ENCODE measurements around the gene STX11. TPM values are rescaled to one million over a fixed set of nuclear protein-coding genes. Genes with fewer than 3 reads are reported as not detected.

The STX11 gene
- total and polyA plus RNA-seq, 10 of the 15 experiments (the other 5 are each of a cell fraction or from before 2014, with no cell fraction given), result 0.66 to 38.1 (median 19.8) TPM

- CTCF ChIA-PET, result interaction anchor here (0.7 to 3.1 kb wide), 13 partner anchors 10 to 358 kb away, joined by 3 to 14 read pairs (median 5); partner anchors contain the start of gene STX11
- in situ Hi-C loops (cut with MboI), result no loop called here
Observed at GRCh38 chr6:144123836-144124235, 26.5 kb upstream of the STX11 start.

GRCh38 chr6:144127097-144127496, 23.2 kb upstream of the STX11 start:
- no TSS peak for BruUV-seq (replicated peaks)
- H3K79me2 ChIP-seq (ENCODE audit: control insufficient read depth, insufficient read depth, low read length), result no peaks in the 10 kb centered on the region
- ChIA-PET SMC1A (ENCODE audit: uncharacterized antibody, unreplicated experiment) (interaction anchor here (0.6 to 2.6 kb wide), 10 partner anchors 9 to 92 kb away, joined by 3 to 9 read pairs (median 4); no protein-coding TSS in a partner anchor), POLR2A (interaction anchor here (0.6 to 1.2 kb wide), 4 partner anchors 12 to 356 kb away, joined by 3 to 4 read pairs (median 3); no protein-coding TSS in a partner anchor), RAD21 (ENCODE audit: unreplicated experiment) (interaction anchor here (1.0 to 1.2 kb wide), 3 partner anchors 20 to 354 kb away, joined by 3 to 5 read pairs (median 3); no protein-coding TSS in a partner anchor), CTCF (interaction anchor here (1.1 to 3.7 kb wide), 4 partner anchors 17 to 92 kb away, joined by 3 to 12 read pairs (median 4); no protein-coding TSS in a partner anchor)
- WGBS (ENCODE audit: insufficient coverage, insufficient replicate concordance, low lambda C conversion rate, missing lambda C conversion rate), result 36% methylated on average over 6 of the region's 6 CpGs
- H3K4me3 ChIP-seq, result no peak overlapping the region
- H3K27me3 ChIP-seq (replicated peaks in 1 of 2; ENCODE audit: control insufficient read depth in 2 of 2, insufficient read depth in 2 of 2, low read length in 1 of 2), result no peaks in the 10 kb centered on the region
- in situ Hi-C loops (cut with MboI), result no loop called here
- H3K9ac ChIP-seq (ENCODE audit: control insufficient read depth, insufficient read depth, low read length), result no peak overlapping the region
- H2AFZ ChIP-seq (ENCODE audit: control insufficient read depth, low read depth, low read length), result no peak overlapping the region; the same call in 1 of the 2 replicates
- no peak for DNase-seq (ENCODE audit: low read depth, low spot score)
- no peak overlapping the region for H3K4me2 ChIP-seq (ENCODE audit: control insufficient read depth, insufficient read depth)
- H3K9me3 ChIP-seq (replicated peaks; ENCODE audit: control insufficient read depth, insufficient read depth, low read length), result no peaks in the 10 kb centered on the region
- no peaks in the 10 kb centered on the region for H4K20me1 ChIP-seq (ENCODE audit: control insufficient read depth, insufficient read depth)
- intact Hi-C loops (cut with micrococcal nuclease; ENCODE audit: unreplicated experiment), result no loop called here
- peaks cover 5% of the 10 kb centered on the region for H3K4me1 ChIP-seq (ENCODE audit: control insufficient read depth, insufficient read depth, low read length)
- no peaks in the 10 kb centered on the region for H3K36me3 ChIP-seq (ENCODE audit: control insufficient read depth in 2 of 2, insufficient read depth in 2 of 2, low read length in 1 of 2)
- ATAC-seq, result peak; percentile 21
- FAIRE-seq, result no peak
- H3K27ac ChIP-seq (ENCODE audit: control insufficient read depth, insufficient read depth), result no peak overlapping the region
- TF ChIP-seq, protein P1, sequence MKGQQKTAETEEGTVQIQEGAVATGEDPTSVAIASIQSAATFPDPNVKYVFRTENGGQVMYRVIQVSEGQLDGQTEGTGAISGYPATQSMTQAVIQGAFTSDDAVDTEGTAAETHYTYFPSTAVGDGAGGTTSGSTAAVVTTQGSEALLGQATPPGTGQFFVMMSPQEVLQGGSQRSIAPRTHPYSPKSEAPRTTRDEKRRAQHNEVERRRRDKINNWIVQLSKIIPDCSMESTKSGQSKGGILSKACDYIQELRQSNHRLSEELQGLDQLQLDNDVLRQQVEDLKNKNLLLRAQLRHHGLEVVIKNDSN (IDR thresholded peaks at IDR 0.05; ENCODE audit: borderline replicate concordance, extremely low read length, insufficient read depth, low read depth, low read length), result no peak
- TF ChIP-seq, protein P2, sequence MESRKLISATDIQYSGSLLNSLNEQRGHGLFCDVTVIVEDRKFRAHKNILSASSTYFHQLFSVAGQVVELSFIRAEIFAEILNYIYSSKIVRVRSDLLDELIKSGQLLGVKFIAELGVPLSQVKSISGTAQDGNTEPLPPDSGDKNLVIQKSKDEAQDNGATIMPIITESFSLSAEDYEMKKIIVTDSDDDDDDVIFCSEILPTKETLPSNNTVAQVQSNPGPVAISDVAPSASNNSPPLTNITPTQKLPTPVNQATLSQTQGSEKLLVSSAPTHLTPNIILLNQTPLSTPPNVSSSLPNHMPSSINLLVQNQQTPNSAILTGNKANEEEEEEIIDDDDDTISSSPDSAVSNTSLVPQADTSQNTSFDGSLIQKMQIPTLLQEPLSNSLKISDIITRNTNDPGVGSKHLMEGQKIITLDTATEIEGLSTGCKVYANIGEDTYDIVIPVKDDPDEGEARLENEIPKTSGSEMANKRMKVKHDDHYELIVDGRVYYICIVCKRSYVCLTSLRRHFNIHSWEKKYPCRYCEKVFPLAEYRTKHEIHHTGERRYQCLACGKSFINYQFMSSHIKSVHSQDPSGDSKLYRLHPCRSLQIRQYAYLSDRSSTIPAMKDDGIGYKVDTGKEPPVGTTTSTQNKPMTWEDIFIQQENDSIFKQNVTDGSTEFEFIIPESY (IDR thresholded peaks at IDR 0.05), result no peak
- no peak for TF ChIP-seq RAD21 (IDR thresholded peaks at IDR 0.05; ENCODE audit: insufficient read depth, low read depth, low read length)
- peak; percentile 73; the same call in 1 of the 2 replicates for TF ChIP-seq FOXM1 (IDR thresholded peaks at IDR 0.05; ENCODE audit: low read depth, low read length)
- peak; percentile 78; the same call in 1 of the 2 replicates for TF ChIP-seq MEF2A (IDR thresholded peaks at IDR 0.05; ENCODE audit: insufficient read depth, low read depth, low read length)
- TF ChIP-seq NFYA (IDR thresholded peaks at IDR 0.05; ENCODE audit: borderline replicate concordance, low read depth, low read length), result no peak
- no peak for TF ChIP-seq KLF5 (IDR thresholded peaks at IDR 0.05; ENCODE audit: partially characterized antibody)
- no peak for TF ChIP-seq ZNF24 (IDR thresholded peaks at IDR 0.05)
- TF ChIP-seq SP1 (IDR thresholded peaks at IDR 0.05; ENCODE audit: low read depth, low read length), result no peak

More at GRCh38 chr6:144123836-144124235, 26.5 kb upstream of the STX11 start:
- no peak for TF ChIP-seq NRF1 (conservative IDR thresholded peaks at IDR 0.05; ENCODE audit: low read depth, low read length)
- TF ChIP-seq IRF4 (IDR thresholded peaks at IDR 0.05; ENCODE audit: low read depth, low read length), result no peak
- TF ChIP-seq, protein P3, sequence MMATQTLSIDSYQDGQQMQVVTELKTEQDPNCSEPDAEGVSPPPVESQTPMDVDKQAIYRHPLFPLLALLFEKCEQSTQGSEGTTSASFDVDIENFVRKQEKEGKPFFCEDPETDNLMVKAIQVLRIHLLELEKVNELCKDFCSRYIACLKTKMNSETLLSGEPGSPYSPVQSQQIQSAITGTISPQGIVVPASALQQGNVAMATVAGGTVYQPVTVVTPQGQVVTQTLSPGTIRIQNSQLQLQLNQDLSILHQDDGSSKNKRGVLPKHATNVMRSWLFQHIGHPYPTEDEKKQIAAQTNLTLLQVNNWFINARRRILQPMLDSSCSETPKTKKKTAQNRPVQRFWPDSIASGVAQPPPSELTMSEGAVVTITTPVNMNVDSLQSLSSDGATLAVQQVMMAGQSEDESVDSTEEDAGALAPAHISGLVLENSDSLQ (IDR thresholded peaks at IDR 0.05), result peak; percentile 74
- TF ChIP-seq ZNF24 (IDR thresholded peaks at IDR 0.05), result no peak
- TF ChIP-seq RCOR1 (conservative IDR thresholded peaks at IDR 0.05; ENCODE audit: low read depth, low read length), result no peak
- TF ChIP-seq RB1 (IDR thresholded peaks at IDR 0.05; ENCODE audit: borderline replicate concordance), result no peak
- H3K4me3 ChIP-seq, result no peak overlapping the region
- no peaks in the 10 kb centered on the region for H3K79me2 ChIP-seq (ENCODE audit: control insufficient read depth, insufficient read depth, low read length)
- no peak overlapping the region; the same call in 1 of the 2 replicates for H2AFZ ChIP-seq (ENCODE audit: control insufficient read depth, low read depth, low read length)
- no peak overlapping the region for H3K27ac ChIP-seq (ENCODE audit: control insufficient read depth, insufficient read depth)
- H3K4me1 ChIP-seq (ENCODE audit: control insufficient read depth, insufficient read depth, low read length), result no peaks in the 10 kb centered on the region
- ChIA-PET SMC1A (ENCODE audit: uncharacterized antibody, unreplicated experiment) (interaction anchor here (0.7 to 3.4 kb wide), 14 partner anchors 9 to 94 kb away, joined by 3 to 14 read pairs (median 4); no protein-coding TSS in a partner anchor), POLR2A (interaction anchor here (0.9 to 1.4 kb wide), 2 partner anchors 27 to 93 kb away, joined by 3 to 10 read pairs; partner anchors contain the start of gene STX11), RAD21 (ENCODE audit: unreplicated experiment) (interaction anchor here (0.6 to 1.6 kb wide), 9 partner anchors 8 to 100 kb away, joined by 3 to 10 read pairs (median 4); no protein-coding TSS in a partner anchor)
- intact Hi-C loops (cut with micrococcal nuclease; ENCODE audit: unreplicated experiment), result no loop called here
- H3K4me2 ChIP-seq (ENCODE audit: control insufficient read depth, insufficient read depth), result no peak overlapping the region
- FAIRE-seq (no peak), ATAC-seq (no peak), DNase-seq (ENCODE audit: low read depth, low spot score) (no peak)
- H3K9ac ChIP-seq (ENCODE audit: control insufficient read depth, insufficient read depth, low read length), result no peak overlapping the region
- BruUV-seq (replicated peaks), result no TSS peak
- no peaks in the 10 kb centered on the region for H3K9me3 ChIP-seq (replicated peaks; ENCODE audit: control insufficient read depth, insufficient read depth, low read length)
- H3K36me3 ChIP-seq (ENCODE audit: control insufficient read depth in 2 of 2, insufficient read depth in 2 of 2, low read length in 1 of 2), result no peaks in the 10 kb centered on the region
- no peaks in the 10 kb centered on the region for H4K20me1 ChIP-seq (ENCODE audit: control insufficient read depth, insufficient read depth)
- 52% methylated on average over 2 of the region's 2 CpGs for WGBS (ENCODE audit: insufficient coverage, insufficient replicate concordance, low lambda C conversion rate, missing lambda C conversion rate)
- H3K27me3 ChIP-seq (replicated peaks in 1 of 2; ENCODE audit: control insufficient read depth in 2 of 2, insufficient read depth in 2 of 2, low read length in 1 of 2), result no peaks in the 10 kb centered on the region

Measured in GM12878 (cell line).